IMR-90 (cell line): ENCODE results near the gene GNAO1. TPM values are rescaled to one million over a fixed set of nuclear protein-coding genes. Genes with fewer than 3 reads are reported as not detected.

ENCODE experiments used
- ATAC-seq: fragments of 200-7000 bp; cut with Tn5 transposase; 2 replicates; pipeline ENCODE4 v1.9.1; 2020; ENCODE audit warnings: low read depth, mild to moderate bottlenecking, moderate library complexity
- BruUV-seq: library from RNA; stranded (reverse); fragments of 400-500 nt; replicated peaks from 2 replicates; lab custom pipeline; 2021; lab: Mats Ljungman, UMichigan
- CTCF ChIA-PET: fragments of 300-600 bp; formaldehyde crosslinking; extraction: SDS; loops from one replicate; lab custom pipeline; 2021; ENCODE audit warnings: antibody characterized with exemption; lab: Yijun Ruan, JAX
- POLR2A ChIA-PET: fragments of 300-600 bp; sonication (Branson Sonifier 250); formaldehyde crosslinking; loops from one replicate; lab custom pipeline; 2022; ENCODE audit warnings: antibody characterized with exemption; ENCODE audit not compliant: unreplicated experiment; lab: Charles Lee
- DNase-seq: peaks from one replicate; pipeline ENCODE4 v3.0.0; 2013
- H2AFZ ChIP-seq: replicated peaks from 2 replicates; pipeline ENCODE3; 2013; ENCODE audit warnings: low read length, mild to moderate bottlenecking; ENCODE audit not compliant: poor library complexity
- H2AK5ac ChIP-seq: 2 replicates; pipeline ENCODE4 v1.6.1; 2013; ENCODE audit warnings: low read depth, low read length, inconsistent platforms
- H2AK9ac ChIP-seq: replicated peaks from 2 replicates; pipeline ENCODE3; 2013; ENCODE audit warnings: mild to moderate bottlenecking, low read depth, low read length, moderate library complexity; ENCODE audit not compliant: poor library complexity
- H2BK120ac ChIP-seq: 2 replicates; pipeline ENCODE4 v1.6.1; 2013; ENCODE audit warnings: low read depth, low read length, inconsistent platforms
- H2BK15ac ChIP-seq: 3 replicates; pipeline ENCODE4 v1.6.1; 2013; ENCODE audit warnings: low read depth, low read length, inconsistent platforms
- H2BK20ac ChIP-seq: 2 replicates; pipeline ENCODE4 v1.6.1; 2013; ENCODE audit warnings: low read depth, mild to moderate bottlenecking, inconsistent platforms, low read length, moderate library complexity
- H2BK5ac ChIP-seq: 2 replicates; pipeline ENCODE4 v1.6.1; 2013; ENCODE audit warnings: mild to moderate bottlenecking, low read depth, low read length, inconsistent platforms; ENCODE audit not compliant: poor library complexity, severe bottlenecking
- H3K14ac ChIP-seq: replicated peaks from 2 replicates; pipeline ENCODE4 v1.6.1; 2013; ENCODE audit warnings: low read depth, low read length, inconsistent platforms
- H3K18ac ChIP-seq: 2 replicates; pipeline ENCODE4 v1.6.1; 2013; ENCODE audit warnings: low read depth, low read length, control low read depth
- H3K23ac ChIP-seq: 2 replicates; pipeline ENCODE4 v1.6.1; 2013; ENCODE audit warnings: low read depth, low read length, inconsistent platforms
- H3K27ac ChIP-seq: 2 replicates; pipeline ENCODE4 v1.5.1; 2013; ENCODE audit warnings: mild to moderate bottlenecking, control low read depth, low read length; ENCODE audit not compliant: insufficient read depth
- H3K27me3 ChIP-seq: 2 replicates; pipeline ENCODE4 v1.6.1; 2013; ENCODE audit warnings: low read length; ENCODE audit not compliant: control insufficient read depth, insufficient read depth
- H3K36me3 ChIP-seq: 2 replicates; pipeline ENCODE4 v1.6.1; 2013; ENCODE audit warnings: low read length, mixed read lengths; ENCODE audit not compliant: control insufficient read depth, insufficient read depth
- H3K4ac ChIP-seq: 2 replicates; pipeline ENCODE4 v1.6.1; 2013; ENCODE audit warnings: low read depth, low read length, inconsistent platforms
- H3K4me1 ChIP-seq: 2 replicates; pipeline ENCODE4 v1.6.1; 2013; ENCODE audit warnings: low read length, mixed read lengths; ENCODE audit not compliant: control insufficient read depth, insufficient read depth
- H3K4me2 ChIP-seq: 2 replicates; pipeline ENCODE4 v1.6.1; 2013; ENCODE audit warnings: low read depth, mild to moderate bottlenecking, control low read depth, low read length, moderate library complexity
- H3K4me3 ChIP-seq: 2 replicates; pipeline ENCODE4 v1.5.1; 2013; ENCODE audit warnings: low read depth, mild to moderate bottlenecking, control low read depth, low read length, moderate library complexity; ENCODE audit not compliant: insufficient read depth
- H3K56ac ChIP-seq: 2 replicates; pipeline ENCODE4 v1.6.1; 2013; ENCODE audit warnings: low read length, inconsistent platforms; ENCODE audit not compliant: insufficient read depth; ENCODE audit errors: extremely low read depth
- H3K79me1 ChIP-seq, 2 experiments: 2 replicates each; pipeline ENCODE4 v1.6.1; 2013; ENCODE audit warnings: low read length in 2 of 2, inconsistent platforms in 1 of 2, low read depth in 1 of 2
- H3K9ac ChIP-seq: 2 replicates; pipeline ENCODE4 v1.6.1; 2013; ENCODE audit warnings: low read depth, low read length, control low read depth
- H3K9me1 ChIP-seq: 2 replicates; pipeline ENCODE4 v1.6.1; 2013; ENCODE audit warnings: low read length, inconsistent platforms; ENCODE audit not compliant: insufficient read depth
- H3K9me3 ChIP-seq: 2 replicates; pipeline ENCODE4 v1.6.1; 2013; ENCODE audit warnings: low read length; ENCODE audit not compliant: control insufficient read depth, insufficient read depth
- H4K20me1 ChIP-seq: 2 replicates; pipeline ENCODE4 v1.6.1; 2013; ENCODE audit warnings: low read length, inconsistent platforms; ENCODE audit not compliant: insufficient read depth
- H4K5ac ChIP-seq: 2 replicates; pipeline ENCODE4 v1.6.1; 2013; ENCODE audit warnings: mild to moderate bottlenecking, low read depth, low read length, control low read depth
- H4K8ac ChIP-seq, 2 experiments: 2 replicates each; pipeline ENCODE4 v1.6.1; 2013; ENCODE audit warnings: low read depth in 2 of 2, low read length in 2 of 2, control low read depth in 1 of 2, inconsistent platforms in 1 of 2
- H4K91ac ChIP-seq: 2 replicates; pipeline ENCODE4 v1.6.1; 2013; ENCODE audit warnings: low read depth, low read length, inconsistent platforms; ENCODE audit not compliant: insufficient read depth
- BHLHE40 ChIP-seq: fragments of 150-350 bp; IDR thresholded peaks from 2 replicates; pipeline ENCODE4 v1.6.1; 2016; ENCODE audit warnings: mild to moderate bottlenecking, low read depth, low read length
- CEBPB ChIP-seq: IDR thresholded peaks from 2 replicates; pipeline ENCODE4 v1.6.1; 2012; ENCODE audit warnings: low read depth, low read length, improper control_type of control experiment
- CHD1 ChIP-seq: IDR thresholded peaks from 2 replicates; pipeline ENCODE4 v1.6.1; 2012; ENCODE audit warnings: low read depth, low read length, improper control_type of control experiment
- CTCF ChIP-seq: conservative IDR thresholded peaks from 2 replicates; pipeline ENCODE4 v1.5.1; 2012; ENCODE audit warnings: mild to moderate bottlenecking, low read depth, low read length, improper control_type of control experiment
- FOS ChIP-seq: fragments of 150-350 bp; IDR thresholded peaks from 2 replicates; pipeline ENCODE4 v1.6.1; 2016; ENCODE audit warnings: low read depth, low read length
- MAFK ChIP-seq: IDR thresholded peaks from 2 replicates; pipeline ENCODE4 v1.6.1; 2012; ENCODE audit warnings: low read depth, low read length, improper control_type of control experiment
- MAZ ChIP-seq: IDR thresholded peaks from 2 replicates; pipeline ENCODE4 v1.6.1; 2012; ENCODE audit warnings: low read depth, mild to moderate bottlenecking, low read length, improper control_type of control experiment, moderate library complexity, borderline replicate concordance
- MXI1 ChIP-seq: IDR thresholded peaks from 2 replicates; pipeline ENCODE4 v1.6.1; 2012; ENCODE audit warnings: low read depth, mild to moderate bottlenecking, low read length, moderate library complexity, borderline replicate concordance
- NFE2L2 ChIP-seq: fragments of 150-350 bp; IDR thresholded peaks from 2 replicates; pipeline ENCODE4 v1.6.1; 2016; ENCODE audit warnings: low read depth, mild to moderate bottlenecking, low read length
- POLR2A ChIP-seq: IDR thresholded peaks from 2 replicates; pipeline ENCODE4 v1.6.1; 2012; ENCODE audit warnings: mild to moderate bottlenecking, low read depth, low read length
- RAD21 ChIP-seq: IDR thresholded peaks from 2 replicates; pipeline ENCODE4 v1.6.1; 2012; ENCODE audit warnings: low read length, improper control_type of control experiment
- RCOR1 ChIP-seq: IDR thresholded peaks from 2 replicates; pipeline ENCODE4 v1.6.1; 2012; ENCODE audit warnings: mild to moderate bottlenecking, low read length, improper control_type of control experiment; ENCODE audit not compliant: insufficient replicate concordance
- RFX5 ChIP-seq: IDR thresholded peaks from 2 replicates; pipeline ENCODE4 v1.8.0; 2012; ENCODE audit warnings: low read depth, mild to moderate bottlenecking, low read length, moderate library complexity
- SMC3 ChIP-seq: fragments of 150-350 bp; IDR thresholded peaks from 2 replicates; pipeline ENCODE4 v1.6.1; 2016; ENCODE audit warnings: low read depth, mild to moderate bottlenecking, antibody characterized with exemption, low read length, moderate library complexity
- WGBS, 2 experiments: methylation state at CpG; one replicate each; pipeline versions ENCODE4 v1.1.5 to v1.1.7; 2013; ENCODE audit warnings: missing lambda C conversion rate in 2 of 2; ENCODE audit not compliant: insufficient read length in 1 of 2; ENCODE audit errors: extremely low coverage in 2 of 2; 5-methylcytosine and 5-hydroxymethylcytosine counted together
- dilution Hi-C: fragments of 300-500 bp; cut with HindIII; formaldehyde crosslinking; loops from one replicate; pipeline ENCODE4 v1.14.3; 2018; ENCODE audit warnings: low sequenced_read_pairs; ENCODE audit not compliant: unreplicated experiment
- in situ Hi-C: fragments of 300-500 bp; cut with MboI; formaldehyde crosslinking; loops from 3 replicates; pipeline ENCODE4 v1.14.3; 2019; ENCODE audit warnings: low sequenced_read_pairs, inconsistent platforms, mixed read lengths
- intact Hi-C: fragments of 100-400 bp; cut with micrococcal nuclease; formaldehyde crosslinking; loops from 2 replicates; pipeline ENCODE4 v1.10.0; 2022
- polyA plus RNA-seq, 3 experiments: library from polyadenylated mRNA; depleted of rRNA; stranded (reverse); fragments of >200 nt; gene quantifications; 2 replicates each; pipeline ENCODE4 v1.2.3, GENCODE V29; 2012; ENCODE audit warnings: low replicate concordance in 1 of 3
- total RNA-seq: library from RNA; depleted of rRNA; stranded (reverse); fragments of >200 nt; gene quantifications from 2 replicates; pipeline ENCODE4 v1.2.3, GENCODE V29; 2012
- TF ChIP-seq, protein P1 (sequence below): fragments of 150-350 bp; IDR thresholded peaks from 2 replicates; pipeline ENCODE4 v1.6.1; 2016; ENCODE audit warnings: low read depth, mild to moderate bottlenecking, low read length, moderate library complexity, borderline replicate concordance

The GNAO1 gene
- total and polyA plus RNA-seq, 2 of the 4 experiments (the other 2 are of a cell fraction): under 0.01 to 0.07 TPM

GRCh38 chr16:56355786-56356275, 164.5 kb downstream of the GNAO1 start:
- peak overlapping the region; percentile 93 for H4K5ac ChIP-seq
- H3K9ac ChIP-seq: peak overlapping the region; percentile 41
- peak overlapping the region; percentile 48 for H3K4me2 ChIP-seq
- peaks cover 8% of the 10 kb centered on the region for H3K9me1 ChIP-seq
- dilution Hi-C loops (no loop called here), in situ Hi-C loops (loop anchor here (25.0 kb wide), 1 partner anchor 869 kb away; the partner anchor contains the start of gene MMP2), intact Hi-C loops (loop anchor here (1.0 to 10.0 kb wide), 4 partner anchors 24 to 412 kb away; partner anchors contain the start of genes AMFR and MT2A)
- peaks cover 7% of the 10 kb centered on the region; the same call in 1 of the 2 replicates for H3K36me3 ChIP-seq
- H2AK9ac ChIP-seq: peak overlapping the region; percentile 17
- H2AFZ ChIP-seq: peak overlapping the region; percentile 93
- ATAC-seq (no peak), DNase-seq (no peak)
- peaks cover 0 to 8% of the 10 kb centered on the region in 2 experiments; a peak in 1 of 4 replicates for H3K79me1 ChIP-seq
- H3K4me3 ChIP-seq: no peak overlapping the region
- H3K4ac ChIP-seq: peak overlapping the region; percentile 91
- peak overlapping the region; percentile 35; the same call in 1 of the 2 replicates for H3K14ac ChIP-seq
- peak overlapping the region; percentile 84 to 96; a peak in 3 of 4 replicates for H4K8ac ChIP-seq
- H2BK120ac ChIP-seq: peak overlapping the region; percentile 67
- ChIA-PET POLR2A (interaction anchor here (0.9 kb wide), 1 partner anchor 17 kb away, joined by 3 read pairs; no protein-coding TSS in a partner anchor), CTCF (interaction anchor here (0.8 to 1.7 kb wide), 5 partner anchors 9 to 44 kb away, joined by 3 to 9 read pairs (median 4); no protein-coding TSS in a partner anchor)
- H4K20me1 ChIP-seq: no peaks in the 10 kb centered on the region
- peak overlapping the region; percentile 50; the same call in 1 of the 2 replicates for H3K56ac ChIP-seq
- no TSS peak for BruUV-seq
- peak overlapping the region; percentile 74 for H4K91ac ChIP-seq
- H3K27me3 ChIP-seq: peaks cover 3% of the 10 kb centered on the region; the same call in 1 of the 2 replicates
- H3K27ac ChIP-seq: peak overlapping the region; percentile 42
- peak overlapping the region; percentile 19; the same call in 1 of the 2 replicates for H3K23ac ChIP-seq
- H2BK20ac ChIP-seq: no peak overlapping the region
- H3K9me3 ChIP-seq: no peaks in the 10 kb centered on the region
- H2AK5ac ChIP-seq: peak overlapping the region; percentile 50; the same call in 1 of the 2 replicates
- peak overlapping the region; percentile 43; the same call in 1 of the 3 replicates for H2BK15ac ChIP-seq
- WGBS, 2 experiments: 88% methylated on average over 4 of the region's 14 CpGs; no CpG with 5 or more reads in 1 of the 2 experiments
- H3K18ac ChIP-seq: peak overlapping the region; percentile 43; the same call in 1 of the 2 replicates
- H3K4me1 ChIP-seq: peaks cover 12% of the 10 kb centered on the region
- H2BK5ac ChIP-seq: peak overlapping the region; percentile 87
- TF ChIP-seq RFX5 (no peak), RAD21 (no peak), SMC3 (no peak), MAFK (no peak), MXI1 (no peak), RCOR1 (no peak), POLR2A (no peak), CEBPB (no peak), FOS (no peak), CTCF (no peak), CHD1 (no peak), BHLHE40 (no peak), MAZ (no peak), NFE2L2 (no peak)
- TF ChIP-seq, protein P1, sequence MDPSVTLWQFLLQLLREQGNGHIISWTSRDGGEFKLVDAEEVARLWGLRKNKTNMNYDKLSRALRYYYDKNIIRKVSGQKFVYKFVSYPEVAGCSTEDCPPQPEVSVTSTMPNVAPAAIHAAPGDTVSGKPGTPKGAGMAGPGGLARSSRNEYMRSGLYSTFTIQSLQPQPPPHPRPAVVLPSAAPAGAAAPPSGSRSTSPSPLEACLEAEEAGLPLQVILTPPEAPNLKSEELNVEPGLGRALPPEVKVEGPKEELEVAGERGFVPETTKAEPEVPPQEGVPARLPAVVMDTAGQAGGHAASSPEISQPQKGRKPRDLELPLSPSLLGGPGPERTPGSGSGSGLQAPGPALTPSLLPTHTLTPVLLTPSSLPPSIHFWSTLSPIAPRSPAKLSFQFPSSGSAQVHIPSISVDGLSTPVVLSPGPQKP: no peak
